Measurements from ENCODE around the gene ZNF764.

DNA sequence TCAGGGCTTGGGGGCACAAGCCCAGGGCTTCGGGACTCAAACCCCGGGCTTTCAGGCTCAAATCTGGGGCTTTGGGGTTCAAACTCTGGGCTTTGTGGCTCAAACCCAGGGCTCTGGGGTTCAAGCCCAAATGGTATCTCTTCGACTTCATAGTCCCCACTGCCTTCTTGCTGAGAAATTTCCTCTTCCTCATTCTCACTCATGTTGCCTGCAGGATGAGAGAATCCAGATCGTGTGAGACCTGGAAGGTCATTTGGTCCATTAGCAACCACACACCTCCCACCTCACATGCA, 32.4 kb downstream of the ZNF764 start:
- TF ChIP-seq, protein P1, sequence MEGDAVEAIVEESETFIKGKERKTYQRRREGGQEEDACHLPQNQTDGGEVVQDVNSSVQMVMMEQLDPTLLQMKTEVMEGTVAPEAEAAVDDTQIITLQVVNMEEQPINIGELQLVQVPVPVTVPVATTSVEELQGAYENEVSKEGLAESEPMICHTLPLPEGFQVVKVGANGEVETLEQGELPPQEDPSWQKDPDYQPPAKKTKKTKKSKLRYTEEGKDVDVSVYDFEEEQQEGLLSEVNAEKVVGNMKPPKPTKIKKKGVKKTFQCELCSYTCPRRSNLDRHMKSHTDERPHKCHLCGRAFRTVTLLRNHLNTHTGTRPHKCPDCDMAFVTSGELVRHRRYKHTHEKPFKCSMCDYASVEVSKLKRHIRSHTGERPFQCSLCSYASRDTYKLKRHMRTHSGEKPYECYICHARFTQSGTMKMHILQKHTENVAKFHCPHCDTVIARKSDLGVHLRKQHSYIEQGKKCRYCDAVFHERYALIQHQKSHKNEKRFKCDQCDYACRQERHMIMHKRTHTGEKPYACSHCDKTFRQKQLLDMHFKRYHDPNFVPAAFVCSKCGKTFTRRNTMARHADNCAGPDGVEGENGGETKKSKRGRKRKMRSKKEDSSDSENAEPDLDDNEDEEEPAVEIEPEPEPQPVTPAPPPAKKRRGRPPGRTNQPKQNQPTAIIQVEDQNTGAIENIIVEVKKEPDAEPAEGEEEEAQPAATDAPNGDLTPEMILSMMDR (IDR thresholded peaks at IDR 0.05), result no peak
- no peak for TF ChIP-seq EP300 (IDR thresholded peaks at IDR 0.05; ENCODE audit: low read depth)

Measured in transverse colon (tissue), 3 donors.